GM18858 (cell line): Measurements from ENCODE around the gene NOTCH1.

Experiments used
- ATAC-seq: cut with Tn5 transposase; IDR thresholded peaks from one replicate; pipeline ENCODE4 v1.9.1; 2021; ENCODE audit not compliant: unreplicated experiment

The NOTCH1 gene

GRCh38 chr9:136486823-136487620, 58.8 kb downstream of the NOTCH1 start:
- ATAC-seq, result no peak

DNA sequence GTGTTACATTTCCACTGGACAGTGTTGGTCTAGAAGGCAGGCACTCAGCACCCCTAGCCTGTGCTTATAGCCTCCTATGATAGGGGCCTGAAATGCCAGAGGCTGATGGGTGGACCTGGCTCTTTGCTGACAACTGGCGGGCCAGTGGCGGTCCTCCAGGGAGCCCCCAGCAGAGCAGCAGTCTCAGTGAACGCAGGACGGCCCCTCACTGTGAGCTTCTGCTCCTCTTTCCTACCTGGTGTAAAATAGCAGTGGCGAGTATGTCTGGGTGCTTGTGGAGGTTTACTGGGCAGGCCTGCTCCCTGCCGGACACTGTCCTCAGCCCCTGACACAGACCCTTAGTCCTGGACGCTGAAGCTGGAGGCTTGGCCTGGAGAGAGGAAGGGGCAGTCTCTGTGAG, 59.7 kb downstream of the NOTCH1 start:
- ATAC-seq, result no peak

DNA sequence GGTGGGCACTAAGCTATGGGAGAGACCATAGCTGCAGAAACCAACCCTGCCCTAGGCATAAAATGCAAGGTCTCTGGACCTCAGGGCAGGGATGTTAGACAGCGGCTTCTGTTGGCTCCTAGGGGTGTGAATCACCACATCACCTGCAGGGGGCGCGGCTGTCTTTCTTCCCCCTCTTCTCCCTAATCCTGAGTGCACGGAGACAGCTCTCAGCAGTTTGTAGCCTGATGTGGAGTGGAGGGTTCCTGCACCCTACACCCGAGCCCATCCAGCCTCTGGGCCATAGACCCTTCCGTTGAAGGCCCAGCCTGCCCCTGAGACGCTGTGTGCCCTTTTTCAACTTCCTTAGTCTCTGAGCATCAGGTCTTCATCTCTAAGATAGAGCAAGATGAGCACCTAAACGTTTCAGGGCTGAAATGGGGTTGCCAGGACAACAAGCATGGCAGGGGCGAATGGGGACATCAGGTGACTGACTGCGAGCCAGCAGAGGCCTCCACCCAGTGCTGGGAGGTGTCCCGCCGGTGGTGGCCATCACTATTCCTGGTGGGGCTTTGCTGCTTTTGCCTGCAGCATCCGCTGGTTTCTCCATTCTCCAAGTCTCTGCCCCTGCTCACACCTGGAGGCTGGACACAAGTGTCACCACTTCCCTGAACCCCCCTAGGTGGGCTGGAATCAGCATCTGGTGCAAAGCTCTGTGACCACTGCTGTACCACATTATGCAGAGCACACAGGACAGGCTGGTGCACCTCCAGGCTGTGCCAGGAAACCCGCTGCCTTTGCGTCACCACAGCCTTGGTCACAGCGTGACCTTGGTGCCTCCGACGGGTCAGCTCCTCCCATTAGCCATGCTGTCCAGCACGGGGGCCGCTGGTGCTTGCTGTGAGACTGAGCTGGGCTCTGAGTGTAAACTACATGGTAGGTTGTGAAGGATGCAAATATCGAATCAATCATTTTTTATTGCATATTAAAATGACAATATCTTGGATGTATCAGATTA, 60.5 kb downstream of the NOTCH1 start:
- ATAC-seq, result no peak

- ATAC-seq, result peak; percentile 3
These were observed 61.4 kb downstream of the NOTCH1 start for GRCh38 chr9:136484153-136485048.

DNA sequence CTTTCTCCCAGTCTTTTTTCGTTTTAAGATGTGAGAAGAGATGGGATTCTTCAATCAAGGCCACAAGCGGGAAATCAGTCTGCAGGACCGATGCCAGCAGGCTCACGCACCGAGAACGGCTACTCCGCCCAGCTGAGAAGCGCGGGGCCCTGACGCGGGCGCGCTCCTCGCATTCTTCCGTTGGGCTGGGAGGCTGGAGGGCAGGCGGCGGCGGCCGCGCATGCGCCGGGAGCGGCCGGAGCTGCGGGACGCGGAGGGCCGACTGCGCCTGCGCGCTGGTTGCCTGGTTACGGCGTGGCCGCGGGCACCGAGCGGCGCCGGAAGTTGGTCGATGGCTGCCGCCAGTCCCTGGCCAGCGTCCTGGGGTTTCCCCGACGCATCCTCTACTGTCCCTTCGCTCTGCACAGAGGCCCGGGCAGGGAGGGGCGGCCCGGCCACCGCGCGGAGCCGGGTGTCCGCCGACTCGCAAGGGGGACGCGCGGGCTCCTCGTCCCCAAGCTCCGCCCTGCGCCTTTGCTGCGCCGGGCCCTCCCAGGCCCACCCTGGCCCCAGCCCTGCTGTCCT, 62.2 kb downstream of the NOTCH1 start:
- ATAC-seq, result peak; percentile 56

- ATAC-seq, result peak; percentile 31
These were observed 62.9 kb downstream of the NOTCH1 start, which contains the start of gene SEC16A for GRCh38 chr9:136482793-136483588. Gene SEC16A, minus strand, starts transcription at chr9:136483040. Its CDS starts 5,425 bp downstream, at chr9:136477615.

- ATAC-seq, result no peak
These were observed 63.6 kb downstream of the NOTCH1 start for GRCh38 chr9:136482046-136482792.

- no peak for ATAC-seq
These were observed 64.3 kb downstream of the NOTCH1 start for GRCh38 chr9:136481558-136481957.

DNA sequence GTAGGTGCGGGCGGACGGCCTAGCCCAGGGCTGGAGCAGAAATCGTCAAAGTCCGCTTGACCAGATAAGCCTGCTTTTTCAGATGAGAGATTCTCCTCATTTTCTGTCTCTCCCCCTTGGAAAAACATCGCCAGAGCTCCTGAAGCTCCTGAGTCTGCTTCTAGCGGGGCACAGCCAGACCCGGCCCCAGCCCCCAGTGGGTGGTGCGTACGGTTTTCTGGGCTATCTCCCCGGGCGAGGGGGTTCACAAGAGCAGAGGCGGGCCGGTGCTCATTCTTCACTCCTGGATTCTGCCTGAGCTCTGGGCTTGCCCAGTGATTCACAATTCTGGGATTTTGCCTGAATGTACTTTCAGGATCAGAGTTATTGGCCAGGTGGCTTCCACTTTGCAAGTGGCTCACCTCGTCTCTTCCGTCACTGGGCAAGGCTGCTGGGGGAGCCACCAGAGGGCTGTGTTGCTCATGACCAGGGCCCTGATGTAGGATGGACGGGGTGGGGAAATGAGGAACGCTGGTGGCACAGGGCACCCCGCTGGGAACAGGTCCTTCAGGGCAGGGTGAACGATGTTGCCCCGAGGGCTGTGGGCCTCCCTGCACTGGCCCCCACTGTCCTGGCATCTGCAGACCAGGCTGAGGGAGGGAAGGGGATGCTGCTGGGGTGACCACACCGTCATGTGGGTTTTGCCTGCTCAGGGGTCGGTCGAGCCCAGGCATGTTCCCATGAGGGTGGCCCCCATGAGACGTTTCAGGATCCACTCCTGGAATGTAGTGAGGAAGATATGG, 69.3 kb downstream of the NOTCH1 start:
- no peak for ATAC-seq

DNA sequence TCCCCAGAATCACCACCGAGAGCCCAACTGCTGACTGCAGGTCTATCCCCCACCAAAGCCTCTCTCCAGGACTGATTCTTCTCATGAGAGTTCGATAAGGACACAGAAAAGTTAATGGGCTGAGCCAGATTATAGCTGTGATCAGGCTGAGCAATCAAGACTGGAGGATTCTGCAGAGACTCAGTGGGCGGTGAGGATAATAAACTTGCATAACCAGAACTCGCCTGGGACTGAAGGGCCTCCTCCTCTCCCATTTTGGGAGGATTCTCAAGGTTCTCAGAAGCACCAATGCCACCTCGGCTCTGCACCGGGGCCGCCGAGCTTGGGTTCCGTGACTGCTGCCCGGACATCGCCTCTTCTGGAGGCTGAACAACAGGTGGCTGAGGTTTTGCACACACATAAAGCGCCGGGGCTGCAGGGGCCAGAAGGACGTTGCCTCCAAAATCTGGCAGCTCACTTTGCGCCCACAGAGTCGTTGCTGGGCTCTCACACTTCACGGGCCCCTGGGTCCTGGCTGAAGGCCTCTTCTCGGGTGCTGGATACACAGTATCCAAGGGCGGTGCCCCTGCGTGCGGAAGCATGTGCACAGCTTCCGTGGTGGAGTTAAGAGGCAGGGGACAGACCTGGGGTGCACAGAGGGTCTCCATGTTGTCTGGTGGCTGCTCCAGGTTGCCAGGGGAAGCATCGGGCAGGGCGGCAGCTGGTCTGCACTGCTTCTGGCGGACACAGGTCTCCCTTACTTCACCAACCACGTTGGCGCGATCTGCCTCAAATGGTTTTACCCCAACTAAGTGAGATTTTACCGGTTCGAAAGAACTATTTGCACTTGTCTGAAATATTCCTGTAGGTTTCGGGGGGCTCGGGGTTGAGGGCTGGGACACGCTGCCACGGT, 70.6 kb downstream of the NOTCH1 start:
- no peak for ATAC-seq

- ATAC-seq, result no peak
These were observed 71.7 kb downstream of the NOTCH1 start for GRCh38 chr9:136474021-136474640.

DNA sequence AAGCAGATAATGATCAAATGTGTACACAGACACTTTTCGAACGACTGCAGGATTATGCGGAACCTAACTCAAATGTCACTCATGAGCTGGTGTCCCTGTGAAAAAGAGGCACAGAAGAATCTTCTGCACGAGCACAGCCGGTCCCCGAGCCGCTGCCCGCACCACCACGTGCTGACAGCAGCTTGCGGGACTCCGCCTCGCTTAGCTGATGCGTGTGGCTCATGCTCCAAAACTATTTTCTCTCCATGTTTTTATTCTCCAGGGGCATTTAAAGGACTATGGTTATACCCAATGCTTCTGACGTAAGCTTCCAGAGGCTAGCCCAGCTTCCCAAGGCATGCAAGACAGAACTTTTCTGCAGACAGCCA, 72.5 kb downstream of the NOTCH1 start:
- no peak for ATAC-seq

DNA sequence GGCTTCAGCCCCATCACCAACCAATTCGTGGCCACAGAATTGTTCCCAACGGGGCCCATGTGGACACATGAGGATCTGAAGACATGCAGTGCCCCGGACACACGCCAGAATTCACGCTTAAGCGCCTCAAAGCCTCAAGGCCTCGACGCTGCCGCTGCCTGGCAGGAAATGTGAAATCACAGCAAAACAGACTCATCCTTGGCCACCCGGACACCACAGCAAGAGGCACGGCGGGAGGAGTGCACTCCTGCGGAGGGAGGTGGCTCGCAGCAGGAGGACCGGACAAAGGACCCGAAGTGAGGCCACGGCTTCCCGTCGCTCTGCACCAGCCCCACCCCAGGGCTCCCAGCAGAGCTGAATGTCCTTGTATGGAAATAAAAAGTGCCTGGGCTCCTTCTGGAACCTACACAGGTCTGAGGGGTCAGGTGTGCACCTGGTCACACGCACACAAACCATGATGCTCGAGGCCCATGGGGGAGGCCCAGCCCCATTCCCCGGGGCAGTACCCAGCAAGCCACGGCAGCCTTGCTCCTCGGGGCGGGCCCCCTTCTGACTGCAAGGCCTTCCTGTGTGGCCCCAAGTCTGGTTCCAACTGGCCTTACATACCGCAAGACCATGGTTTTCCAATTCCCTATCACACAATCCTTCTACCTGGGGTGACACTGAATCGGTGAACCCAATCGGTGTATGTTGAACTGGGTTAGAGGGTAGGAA, 73.1 kb downstream of the NOTCH1 start:
- ATAC-seq, result no peak

DNA sequence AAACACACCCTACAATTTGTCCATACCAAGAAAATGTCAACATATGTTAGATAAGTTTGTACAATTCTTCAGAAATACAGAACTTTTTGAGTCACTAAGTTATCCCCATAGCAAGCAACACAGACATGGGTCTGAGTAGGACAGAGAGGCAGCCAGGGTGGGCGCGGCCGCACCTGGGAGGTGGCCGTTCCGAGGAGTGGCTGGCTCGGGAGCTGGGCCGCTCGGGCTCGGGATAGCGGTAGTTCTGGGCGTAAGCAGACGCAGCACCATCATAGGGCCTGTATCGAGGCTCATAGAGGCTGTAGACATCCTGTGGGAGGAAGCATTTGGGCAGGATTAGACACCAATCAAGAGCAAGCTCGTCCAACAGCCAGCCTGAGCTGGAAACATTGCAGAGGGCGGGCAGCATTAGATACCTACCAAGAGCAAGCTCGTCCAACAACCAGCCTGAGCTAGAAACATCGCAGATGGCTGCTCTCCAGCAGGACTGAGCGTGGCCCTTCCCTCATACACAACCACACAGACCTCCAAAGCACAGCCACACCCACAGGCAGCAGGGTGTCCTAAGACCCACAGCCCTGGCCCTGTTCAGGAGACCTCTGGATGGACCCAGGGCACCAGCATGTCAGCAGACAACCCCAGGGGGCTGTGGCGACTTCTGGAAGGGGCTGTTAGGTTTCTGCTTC, 73.9 kb downstream of the NOTCH1 start:
- no peak for ATAC-seq

- no peak for ATAC-seq
These were observed 74.9 kb downstream of the NOTCH1 start for GRCh38 chr9:136470792-136471469.
